H7 (cell line): Measurements from ENCODE around the gene AHCY. TPM values are rescaled to one million over a fixed set of nuclear protein-coding genes. Genes with fewer than 3 reads are reported as not detected.
"Not testable (repeated sequence)": the region's sequence is repeated elsewhere in the genome, so short reads cannot be mapped to it uniquely, and the experiment has no call there.

Experiments
- DNase-seq: peaks from one replicate; pipeline ENCODE4 v3.0.0; 2012
- H3K27me3 ChIP-seq: 2 replicates; pipeline ENCODE4 v1.6.0; 2011; ENCODE audit warnings: mild to moderate bottlenecking, low read length; ENCODE audit not compliant: control insufficient read depth, insufficient read depth
- H3K36me3 ChIP-seq: replicated peaks from 2 replicates; pipeline ENCODE4 v1.5.1; 2011; ENCODE audit warnings: low read length; ENCODE audit not compliant: control insufficient read depth, insufficient read depth
- H3K4me3 ChIP-seq: 2 replicates; pipeline ENCODE4 v1.5.1; 2011; ENCODE audit warnings: low read depth, mild to moderate bottlenecking, control low read depth, low read length, moderate library complexity; ENCODE audit not compliant: insufficient read depth
- total RNA-seq: library from RNA; depleted of rRNA; stranded (reverse); fragments of >200 nt; shearing (Covaris generic); gene quantifications from 2 replicates; pipeline ENCODE4 v1.2.3, GENCODE V29; 2014

The AHCY gene
- total RNA-seq, 1 experiment from 2014 or later: 361 TPM

- peak; percentile 47 for DNase-seq
- Histone ChIP-seq H3K27me3 (no peaks in the 10 kb centered on the region), H3K4me3 (peak overlapping the region; percentile 30; the same call in 1 of the 2 replicates), H3K36me3 (no peaks in the 10 kb centered on the region)
Measured at GRCh38 chr20:34332262-34332920, 29.2 kb upstream of the AHCY start.

DNA sequence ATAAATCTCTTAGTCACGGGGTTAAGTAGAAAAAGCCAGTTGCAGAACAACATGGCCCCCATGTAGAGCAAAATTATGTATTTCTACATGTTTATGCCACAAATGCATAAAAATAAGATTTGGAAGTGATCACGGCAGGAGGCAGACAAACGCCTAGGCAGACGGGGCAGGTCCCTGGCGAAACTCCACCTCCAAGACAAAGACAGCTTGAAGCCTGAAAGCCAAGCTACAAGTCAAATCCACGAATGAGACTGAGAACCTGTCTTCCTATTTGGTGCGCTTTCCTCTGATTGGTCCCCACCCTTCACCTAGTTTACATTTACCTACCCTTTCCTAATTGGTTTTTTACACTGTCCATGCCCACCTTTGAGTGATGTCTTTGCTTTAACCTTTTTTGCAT, 28.7 kb upstream of the AHCY start:
- peak; percentile 48 for DNase-seq
- no peaks in the 10 kb centered on the region for H3K27me3 ChIP-seq
- H3K36me3 ChIP-seq: no peaks in the 10 kb centered on the region
- H3K4me3 ChIP-seq: peak overlapping the region; percentile 30; the same call in 1 of the 2 replicates

GRCh38 chr20:34330861-34331544, 27.8 kb upstream of the AHCY start:
- not testable (repeated sequence) for H3K36me3 ChIP-seq, H3K27me3 ChIP-seq

DNA sequence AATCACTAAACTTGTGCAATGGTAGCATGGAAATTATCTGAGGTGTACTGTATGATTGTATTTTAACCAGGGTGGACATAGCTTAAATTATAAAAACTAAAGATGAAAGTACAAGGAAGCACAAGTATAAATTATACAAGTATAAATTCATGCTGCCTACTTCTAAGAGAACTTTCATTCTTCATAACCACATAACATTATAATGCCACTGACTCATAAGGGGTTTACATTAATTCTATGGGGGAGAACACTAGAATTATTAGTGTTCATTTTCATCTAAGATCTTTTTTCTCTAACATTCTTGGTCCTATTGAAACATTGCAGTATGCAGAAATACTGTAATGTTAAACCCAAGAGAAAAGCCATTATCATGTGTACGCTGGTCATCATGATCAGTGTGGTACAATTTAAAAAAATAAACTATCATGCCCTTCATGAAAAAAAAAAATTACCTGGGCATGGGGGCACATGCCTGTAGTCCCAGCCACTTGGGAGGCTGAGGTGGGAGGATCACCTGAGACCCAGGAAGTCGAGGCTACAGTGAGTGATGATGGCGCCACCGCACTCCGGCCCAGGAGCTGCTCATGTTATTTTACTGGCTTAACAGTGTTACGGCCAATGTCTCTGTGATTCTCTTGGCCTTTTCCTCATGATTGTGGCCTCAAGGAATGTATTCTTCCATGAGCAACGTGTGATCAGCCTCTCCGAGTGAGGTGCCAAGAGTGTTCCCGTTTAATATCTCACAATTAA, 25.9 kb upstream of the AHCY start:
- H3K27me3 ChIP-seq: no peaks in the 10 kb centered on the region
- H3K36me3 ChIP-seq: no peaks in the 10 kb centered on the region
- no peak for DNase-seq
- H3K4me3 ChIP-seq: no peak overlapping the region

More at GRCh38 chr20:34330861-34331544, 27.8 kb upstream of the AHCY start:
- DNase-seq, H3K4me3 ChIP-seq: not testable (repeated sequence)

DNA sequence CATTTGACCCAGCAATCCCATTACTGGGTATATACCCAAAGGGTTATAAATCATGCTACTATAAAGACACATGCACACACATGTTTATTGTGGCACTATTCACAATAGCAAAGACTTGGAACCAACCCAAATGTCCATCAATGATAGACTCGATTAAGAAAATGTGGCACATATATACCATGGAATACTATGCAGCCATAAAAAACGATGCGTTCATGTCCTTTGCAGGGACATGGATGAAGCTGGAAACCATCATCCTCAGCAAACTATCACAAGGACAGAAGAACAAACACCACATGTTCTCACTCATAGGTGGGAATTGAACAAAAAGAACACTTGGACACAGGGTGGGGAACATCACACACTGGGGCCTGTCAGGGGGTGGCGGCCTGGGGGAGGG, 25.1 kb upstream of the AHCY start:
- H3K27me3 ChIP-seq, H3K36me3 ChIP-seq, H3K4me3 ChIP-seq: not testable (repeated sequence)

GRCh38 chr20:34324541-34324940, 21.4 kb upstream of the AHCY start:
- H3K36me3 ChIP-seq: no peaks in the 10 kb centered on the region
- no peak for DNase-seq
- no peak overlapping the region for H3K4me3 ChIP-seq
- H3K27me3 ChIP-seq: no peaks in the 10 kb centered on the region

More for the DNA sequence above, 25.1 kb upstream of the AHCY start:
- not testable (repeated sequence) for DNase-seq

DNA sequence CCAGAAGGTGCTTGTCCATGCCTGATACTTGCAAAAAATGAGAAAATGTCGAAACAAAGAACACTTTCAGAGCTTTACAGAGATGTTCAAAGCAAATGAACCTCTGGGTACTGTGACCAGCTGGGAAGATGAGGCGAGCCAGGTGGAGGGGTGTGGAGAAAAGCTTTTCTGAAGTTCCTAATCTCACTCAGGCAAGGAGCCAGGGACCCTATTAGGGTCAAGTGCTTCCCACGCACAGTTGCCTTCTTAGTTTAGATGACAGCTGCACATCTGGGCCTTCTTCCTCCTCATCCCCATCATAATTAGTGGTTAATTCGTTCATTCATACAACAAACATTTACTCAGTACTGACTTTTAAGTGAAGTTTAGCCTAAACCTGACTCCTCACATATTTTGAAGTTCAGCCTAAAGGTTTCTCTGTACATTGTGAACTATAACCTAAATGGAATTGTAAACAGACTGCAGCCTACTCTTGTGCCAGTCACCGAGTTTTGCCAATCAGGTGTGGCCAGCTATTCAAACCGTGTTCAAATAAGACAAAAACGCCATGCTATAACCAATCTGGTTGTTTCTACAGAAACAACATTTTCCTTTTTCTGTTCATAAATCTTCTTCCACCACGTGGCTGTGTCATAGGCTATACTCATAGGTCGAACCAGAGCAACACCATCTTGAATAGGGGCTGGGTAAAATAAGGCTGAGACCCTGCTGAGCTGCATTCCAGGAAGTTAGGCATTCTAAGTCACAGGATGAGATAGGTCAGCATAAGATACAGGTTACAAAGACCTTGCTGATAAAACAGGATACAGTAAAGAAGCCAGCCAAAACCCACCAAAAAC, 19.3 kb upstream of the AHCY start:
- Histone ChIP-seq H3K4me3 (no peak overlapping the region), H3K36me3 (no peaks in the 10 kb centered on the region), H3K27me3 (no peaks in the 10 kb centered on the region)
- DNase-seq: no peak

GRCh38 chr20:34320861-34321260, 17.7 kb upstream of the AHCY start:
- no peak for DNase-seq
- H3K36me3 ChIP-seq: no peaks in the 10 kb centered on the region
- no peaks in the 10 kb centered on the region for H3K27me3 ChIP-seq
- no peak overlapping the region for H3K4me3 ChIP-seq

GRCh38 chr20:34318609-34319443, 15.7 kb upstream of the AHCY start:
- no peak overlapping the region for H3K4me3 ChIP-seq
- no peaks in the 10 kb centered on the region for H3K27me3 ChIP-seq
- DNase-seq: no peak
- no peaks in the 10 kb centered on the region for H3K36me3 ChIP-seq

- Histone ChIP-seq H3K36me3 (no peaks in the 10 kb centered on the region), H3K4me3 (no peak overlapping the region), H3K27me3 (peaks cover 12% of the 10 kb centered on the region)
- DNase-seq: no peak
Measured at GRCh38 chr20:34316196-34316814, 13.2 kb upstream of the AHCY start.

- H3K36me3 ChIP-seq: no peaks in the 10 kb centered on the region
- no peak for DNase-seq
- H3K4me3 ChIP-seq: no peak overlapping the region
- peaks cover 12% of the 10 kb centered on the region for H3K27me3 ChIP-seq
Measured at GRCh38 chr20:34315236-34315635, 12.1 kb upstream of the AHCY start.

DNA sequence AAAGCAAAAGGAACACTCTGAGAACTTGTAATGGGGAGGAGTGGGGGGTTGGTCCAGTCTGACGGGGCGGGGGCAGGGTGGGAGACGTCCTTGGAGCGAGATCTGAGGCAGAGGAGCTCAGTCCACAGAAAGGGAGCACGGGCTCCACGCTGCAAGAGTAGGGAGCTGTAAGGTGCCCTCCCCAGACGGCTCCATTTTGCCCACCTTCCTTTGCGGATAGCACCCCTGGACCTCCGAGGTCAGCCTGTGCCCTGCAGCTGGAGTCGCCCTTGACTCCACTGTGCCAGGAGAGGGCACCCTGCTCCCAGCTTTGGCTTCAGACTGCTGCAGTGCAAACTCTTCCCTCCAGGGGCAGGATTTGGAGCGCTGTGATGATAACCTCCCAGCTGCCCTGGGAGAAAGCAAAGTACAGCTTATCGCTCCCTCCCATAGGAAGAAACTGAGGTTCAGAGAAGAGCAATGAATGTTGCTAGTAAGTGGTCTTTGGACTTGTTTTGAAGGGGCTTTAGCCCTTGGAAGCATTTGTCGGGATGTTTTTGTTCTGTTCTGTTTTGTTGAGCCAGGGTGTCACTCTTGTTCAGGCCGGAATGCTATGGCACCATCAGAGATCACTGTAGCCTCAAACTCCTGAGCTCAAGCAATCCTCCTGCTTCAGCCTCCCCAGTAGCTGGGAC, 9.5 kb upstream of the AHCY start:
- Histone ChIP-seq H3K27me3 (peaks cover 12% of the 10 kb centered on the region), H3K4me3 (peak overlapping the region; percentile 61), H3K36me3 (no peaks in the 10 kb centered on the region)
- peak; percentile 87 for DNase-seq

GRCh38 chr20:34312024-34312460, 8.9 kb upstream of the AHCY start:
- H3K27me3 ChIP-seq: peaks cover 12% of the 10 kb centered on the region
- H3K4me3 ChIP-seq: peak overlapping the region; percentile 61
- no peaks in the 10 kb centered on the region for H3K36me3 ChIP-seq
- DNase-seq: peak; percentile 65
